GM12892 (cell line): ENCODE data around the gene EEF1B2.
"Not testable (repeated sequence)": the region's sequence is repeated elsewhere in the genome, so short reads cannot be mapped to it uniquely, and the experiment has no call there.

Source experiments
- DNase-seq: peaks from one replicate; pipeline ENCODE4 v3.0.0; 2011; ENCODE audit not compliant: insufficient read length
- FAIRE-seq: peaks from 2 replicates; lab custom pipeline; 2011; peaks lifted over from hg19 to GRCh38; lab: Jason Lieb, UNC
- POLR2A ChIP-seq: IDR thresholded peaks from 2 replicates; pipeline ENCODE4 v1.6.1; 2011; ENCODE audit warnings: low read depth, low read length, control low read depth
- POLR2AphosphoS5 ChIP-seq: IDR thresholded peaks from 2 replicates; pipeline ENCODE4 v1.6.1; 2011; ENCODE audit warnings: low read depth, low read length, control low read depth
- TAF1 ChIP-seq: IDR thresholded peaks from 2 replicates; pipeline ENCODE4 v1.6.1; 2011; ENCODE audit warnings: low read depth, mild to moderate bottlenecking, control low read depth, low read length, borderline replicate concordance

Gene EEF1B2

GRCh38 chr2:206203331-206203730 is 43.6 kb downstream of the EEF1B2 start:
- FAIRE-seq (no peak), DNase-seq (no peak)
- TF ChIP-seq POLR2AphosphoS5, result no peak
- TF ChIP-seq TAF1, result no peak
- TF ChIP-seq POLR2A, result no peak

GRCh38 chr2:206204710-206205109 is 45.0 kb downstream of the EEF1B2 start:
- no peak for FAIRE-seq

GRCh38 chr2:206207316-206207715 is 47.6 kb downstream of the EEF1B2 start:
- not testable (repeated sequence) for FAIRE-seq, DNase-seq

More at GRCh38 chr2:206204710-206205109, 45.0 kb downstream of the EEF1B2 start:
- no peak for DNase-seq
- TF ChIP-seq POLR2AphosphoS5 (no peak), TAF1 (no peak), POLR2A (no peak)

- FAIRE-seq (no peak), DNase-seq (no peak)
- TF ChIP-seq TAF1, result no peak
- TF ChIP-seq POLR2AphosphoS5, result no peak
- TF ChIP-seq POLR2A, result no peak
Measured at GRCh38 chr2:206208900-206209299, 49.2 kb downstream of the EEF1B2 start.

- no peak for FAIRE-seq
Measured at GRCh38 chr2:206211657-206212255, 52.1 kb downstream of the EEF1B2 start.

More at GRCh38 chr2:206211657-206212255, 52.1 kb downstream of the EEF1B2 start:
- no peak for TF ChIP-seq POLR2A
- no peak for TF ChIP-seq TAF1
- no peak for TF ChIP-seq POLR2AphosphoS5
- DNase-seq, result no peak
